ENCODE results near the gene SH3RF3.

DNA sequence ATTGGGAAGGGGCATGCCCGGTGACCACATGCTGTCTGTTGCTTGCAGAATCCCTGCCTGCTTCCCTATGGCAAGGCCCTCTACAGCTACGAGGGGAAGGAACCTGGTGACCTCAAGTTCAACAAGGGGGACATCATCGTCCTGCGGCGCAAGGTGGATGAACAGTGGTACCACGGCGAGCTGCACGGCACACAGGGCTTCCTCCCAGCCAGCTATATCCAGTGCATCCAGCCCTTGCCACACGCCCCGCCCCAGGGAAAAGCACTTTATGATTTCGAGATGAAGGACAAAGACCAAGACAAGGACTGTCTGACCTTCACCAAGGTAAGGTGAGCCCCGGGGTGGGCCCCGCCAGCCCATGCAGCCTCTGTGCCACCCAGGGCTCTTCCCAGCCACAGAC is 218.6 kb downstream of the SH3RF3 start:
- no peak for TF ChIP-seq GATA3 (IDR thresholded peaks at IDR 0.05; ENCODE audit: low read depth, low read length)
- no peak for TF ChIP-seq GATA2 (IDR thresholded peaks at IDR 0.05; ENCODE audit: low read depth, low read length)
